Measurements from ENCODE around the gene GHRL.
"Not testable (repeated sequence)": the region's sequence is repeated elsewhere in the genome, so short reads cannot be mapped to it uniquely, and the experiment has no call there.

The GHRL gene

GRCh38 chr3:10268930-10269329 lies 23.8 kb downstream of the GHRL start:
- DNase-seq (ENCODE audit: insufficient read length): no peak

GRCh38 chr3:10268116-10268515 lies 24.6 kb downstream of the GHRL start:
- no peak for TF ChIP-seq TAF1 (IDR thresholded peaks at IDR 0.05; ENCODE audit: borderline replicate concordance, low read depth, low read length)
- TF ChIP-seq POLR2A (IDR thresholded peaks at IDR 0.05; ENCODE audit: low read depth, low read length): no peak
- TF ChIP-seq POLR2AphosphoS5 (IDR thresholded peaks at IDR 0.05; ENCODE audit: low read depth, low read length): no peak
- no peak for DNase-seq (ENCODE audit: insufficient read length)
- no peak for FAIRE-seq

More at GRCh38 chr3:10268930-10269329, 23.8 kb downstream of the GHRL start:
- no peak for FAIRE-seq
- TF ChIP-seq POLR2A (IDR thresholded peaks at IDR 0.05; ENCODE audit: low read depth, low read length) (no peak), TAF1 (IDR thresholded peaks at IDR 0.05; ENCODE audit: borderline replicate concordance, low read depth, low read length) (no peak), POLR2AphosphoS5 (IDR thresholded peaks at IDR 0.05; ENCODE audit: low read depth, low read length) (no peak)

- DNase-seq (ENCODE audit: insufficient read length); FAIRE-seq: not testable (repeated sequence)
Measured at GRCh38 chr3:10266936-10267335, 25.8 kb downstream of the GHRL start.

GRCh38 chr3:10265833-10266232 lies 26.9 kb downstream of the GHRL start:
- no peak for TF ChIP-seq TAF1 (IDR thresholded peaks at IDR 0.05; ENCODE audit: borderline replicate concordance, low read depth, low read length)
- TF ChIP-seq POLR2A (IDR thresholded peaks at IDR 0.05; ENCODE audit: low read depth, low read length): no peak
- TF ChIP-seq POLR2AphosphoS5 (IDR thresholded peaks at IDR 0.05; ENCODE audit: low read depth, low read length): no peak

GRCh38 chr3:10263646-10264363 lies 28.9 kb downstream of the GHRL start:
- TF ChIP-seq POLR2A (IDR thresholded peaks at IDR 0.05; ENCODE audit: low read depth, low read length) (no peak), TAF1 (IDR thresholded peaks at IDR 0.05; ENCODE audit: borderline replicate concordance, low read depth, low read length) (no peak), POLR2AphosphoS5 (IDR thresholded peaks at IDR 0.05; ENCODE audit: low read depth, low read length) (no peak)
- no peak for FAIRE-seq
- no peak for DNase-seq (ENCODE audit: insufficient read length)

More at GRCh38 chr3:10265833-10266232, 26.9 kb downstream of the GHRL start:
- FAIRE-seq (no peak), DNase-seq (ENCODE audit: insufficient read length) (no peak)

DNA sequence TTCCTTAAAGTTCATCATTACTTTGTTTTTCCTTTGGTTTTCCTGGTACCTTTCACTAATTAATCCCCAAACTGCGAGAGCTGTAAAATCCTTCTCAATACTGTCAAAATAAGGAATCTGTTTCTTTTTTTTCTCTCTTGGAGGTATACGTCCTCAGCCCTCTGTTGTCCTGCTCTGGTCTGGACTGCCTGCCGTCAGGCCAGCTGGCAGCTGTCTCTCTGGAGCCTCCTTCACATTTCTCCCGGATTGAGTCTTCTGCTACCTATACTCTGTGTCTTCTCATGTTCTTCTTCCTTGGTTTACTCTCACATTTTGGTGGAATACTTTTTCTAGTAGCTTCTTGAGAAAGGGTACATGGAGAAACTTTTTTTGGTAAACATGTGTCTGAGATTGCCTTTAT lies 30.7 kb downstream of the GHRL start:
- no peak for FAIRE-seq

GRCh38 chr3:10260211-10260701 lies 32.5 kb downstream of the GHRL start:
- TF ChIP-seq POLR2AphosphoS5 (IDR thresholded peaks at IDR 0.05; ENCODE audit: low read depth, low read length) (no peak), TAF1 (IDR thresholded peaks at IDR 0.05; ENCODE audit: borderline replicate concordance, low read depth, low read length) (no peak), POLR2A (IDR thresholded peaks at IDR 0.05; ENCODE audit: low read depth, low read length) (no peak)

More for the DNA sequence above, 30.7 kb downstream of the GHRL start:
- DNase-seq (ENCODE audit: insufficient read length): no peak
- TF ChIP-seq TAF1 (IDR thresholded peaks at IDR 0.05; ENCODE audit: borderline replicate concordance, low read depth, low read length) (no peak), POLR2AphosphoS5 (IDR thresholded peaks at IDR 0.05; ENCODE audit: low read depth, low read length) (no peak), POLR2A (IDR thresholded peaks at IDR 0.05; ENCODE audit: low read depth, low read length) (no peak)

DNA sequence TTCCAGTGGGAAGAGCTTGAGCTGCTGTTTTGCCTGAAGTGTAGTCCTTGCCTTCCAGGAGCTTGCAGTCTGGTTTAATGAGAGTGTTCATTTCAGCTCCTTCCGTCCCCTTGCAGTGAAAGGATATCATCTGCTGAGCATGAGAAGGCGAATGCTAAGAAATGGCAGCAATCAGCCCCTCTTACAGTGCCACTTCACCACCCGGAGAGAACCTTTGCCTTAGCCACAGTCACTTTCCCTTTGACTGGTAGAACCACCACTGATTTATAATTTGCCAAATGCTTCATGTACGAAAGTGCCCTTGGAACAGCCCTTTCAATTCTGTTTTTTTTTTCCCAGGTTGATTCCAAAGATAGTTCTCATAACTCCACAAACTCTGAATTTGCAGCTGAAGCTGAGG lies 32.9 kb downstream of the GHRL start:
- TF ChIP-seq POLR2A (IDR thresholded peaks at IDR 0.05; ENCODE audit: low read depth, low read length) (no peak), POLR2AphosphoS5 (IDR thresholded peaks at IDR 0.05; ENCODE audit: low read depth, low read length) (no peak), TAF1 (IDR thresholded peaks at IDR 0.05; ENCODE audit: borderline replicate concordance, low read depth, low read length) (no peak)
- no peak for DNase-seq (ENCODE audit: insufficient read length)
- no peak for FAIRE-seq

More at GRCh38 chr3:10260211-10260701, 32.5 kb downstream of the GHRL start:
- FAIRE-seq (no peak), DNase-seq (ENCODE audit: insufficient read length) (no peak)

GRCh38 chr3:10259036-10259435 lies 33.7 kb downstream of the GHRL start:
- TF ChIP-seq TAF1 (IDR thresholded peaks at IDR 0.05; ENCODE audit: borderline replicate concordance, low read depth, low read length) (no peak), POLR2A (IDR thresholded peaks at IDR 0.05; ENCODE audit: low read depth, low read length) (no peak), POLR2AphosphoS5 (IDR thresholded peaks at IDR 0.05; ENCODE audit: low read depth, low read length) (no peak)
- DNase-seq (ENCODE audit: insufficient read length): no peak
- no peak for FAIRE-seq

- no peak for DNase-seq (ENCODE audit: insufficient read length)
- TF ChIP-seq POLR2A (IDR thresholded peaks at IDR 0.05; ENCODE audit: low read depth, low read length): no peak
- TF ChIP-seq POLR2AphosphoS5 (IDR thresholded peaks at IDR 0.05; ENCODE audit: low read depth, low read length): no peak
- TF ChIP-seq TAF1 (IDR thresholded peaks at IDR 0.05; ENCODE audit: borderline replicate concordance, low read depth, low read length): no peak
- FAIRE-seq: no peak
Measured at GRCh38 chr3:10255835-10256234, 36.9 kb downstream of the GHRL start.

- DNase-seq (ENCODE audit: insufficient read length) (no peak), FAIRE-seq (no peak)
- no peak for TF ChIP-seq TAF1 (IDR thresholded peaks at IDR 0.05; ENCODE audit: borderline replicate concordance, low read depth, low read length)
- TF ChIP-seq POLR2AphosphoS5 (IDR thresholded peaks at IDR 0.05; ENCODE audit: low read depth, low read length): no peak
- TF ChIP-seq POLR2A (IDR thresholded peaks at IDR 0.05; ENCODE audit: low read depth, low read length): no peak
Measured at GRCh38 chr3:10253731-10254130, 39.0 kb downstream of the GHRL start.

DNA sequence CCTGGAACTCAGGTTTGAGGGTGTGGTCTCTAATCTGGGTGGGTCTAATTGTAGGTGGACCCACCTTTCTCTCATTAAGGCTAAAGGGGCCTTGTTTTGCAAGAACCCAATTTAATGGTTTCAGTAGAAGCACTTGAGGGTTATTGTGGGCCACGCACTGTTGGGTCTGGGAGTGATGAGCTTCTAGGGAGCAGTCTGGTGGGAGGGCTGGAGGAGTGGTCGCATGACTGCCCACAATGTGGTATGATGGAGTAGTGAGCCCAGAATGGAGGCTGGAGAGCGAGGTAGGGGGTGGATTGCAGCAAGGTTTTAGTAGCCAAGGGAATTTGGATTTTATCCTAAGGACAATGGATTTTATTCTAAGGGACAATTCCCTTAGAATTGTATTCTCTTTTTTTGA lies 41.7 kb downstream of the GHRL start:
- DNase-seq (ENCODE audit: insufficient read length) (no peak), FAIRE-seq (no peak)
- TF ChIP-seq TAF1 (IDR thresholded peaks at IDR 0.05; ENCODE audit: borderline replicate concordance, low read depth, low read length) (no peak), POLR2A (IDR thresholded peaks at IDR 0.05; ENCODE audit: low read depth, low read length) (no peak), POLR2AphosphoS5 (IDR thresholded peaks at IDR 0.05; ENCODE audit: low read depth, low read length) (no peak)
